Lower leg skin (tissue), 3 donors: Measurements from ENCODE around the gene NUP88.

Experiments
- POLR2A ChIP-seq, 2 donors: fragments of 450-650 bp; IDR thresholded peaks; one replicate each; pipeline ENCODE4 v1.6.1; 2016 to 2017; ENCODE audit warnings: antibody characterized with exemption in 2 of 2, mild to moderate bottlenecking in 1 of 2, moderate library complexity in 1 of 2
- TF ChIP-seq, protein P1 (sequence below), 3 donors: fragments of 450-650 bp; IDR thresholded peaks; one replicate each; pipeline ENCODE4 v1.5.1; 2016; ENCODE audit warnings: antibody characterized with exemption in 3 of 3, mild to moderate bottlenecking in 3 of 3, moderate library complexity in 2 of 3

DNA sequence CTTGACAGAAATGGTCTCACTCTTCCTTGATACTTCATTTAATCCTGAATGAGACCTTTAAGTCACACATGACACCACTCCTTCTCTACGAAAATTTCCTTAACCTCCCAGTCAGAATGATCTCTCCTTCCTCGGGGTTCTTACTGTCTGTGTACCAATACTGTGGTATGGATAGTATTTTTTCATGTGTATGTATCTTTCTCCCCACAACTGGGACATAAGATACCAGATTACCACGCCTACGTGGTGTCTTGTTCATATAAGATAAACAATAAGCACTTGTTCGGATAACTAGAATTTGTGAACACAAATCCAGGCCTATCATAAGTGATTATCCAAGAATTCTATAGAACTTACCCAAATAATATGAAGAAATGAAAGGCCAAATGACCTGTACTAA lies 11.3 kb downstream of the NUP88 start:
- TF ChIP-seq, protein P1, sequence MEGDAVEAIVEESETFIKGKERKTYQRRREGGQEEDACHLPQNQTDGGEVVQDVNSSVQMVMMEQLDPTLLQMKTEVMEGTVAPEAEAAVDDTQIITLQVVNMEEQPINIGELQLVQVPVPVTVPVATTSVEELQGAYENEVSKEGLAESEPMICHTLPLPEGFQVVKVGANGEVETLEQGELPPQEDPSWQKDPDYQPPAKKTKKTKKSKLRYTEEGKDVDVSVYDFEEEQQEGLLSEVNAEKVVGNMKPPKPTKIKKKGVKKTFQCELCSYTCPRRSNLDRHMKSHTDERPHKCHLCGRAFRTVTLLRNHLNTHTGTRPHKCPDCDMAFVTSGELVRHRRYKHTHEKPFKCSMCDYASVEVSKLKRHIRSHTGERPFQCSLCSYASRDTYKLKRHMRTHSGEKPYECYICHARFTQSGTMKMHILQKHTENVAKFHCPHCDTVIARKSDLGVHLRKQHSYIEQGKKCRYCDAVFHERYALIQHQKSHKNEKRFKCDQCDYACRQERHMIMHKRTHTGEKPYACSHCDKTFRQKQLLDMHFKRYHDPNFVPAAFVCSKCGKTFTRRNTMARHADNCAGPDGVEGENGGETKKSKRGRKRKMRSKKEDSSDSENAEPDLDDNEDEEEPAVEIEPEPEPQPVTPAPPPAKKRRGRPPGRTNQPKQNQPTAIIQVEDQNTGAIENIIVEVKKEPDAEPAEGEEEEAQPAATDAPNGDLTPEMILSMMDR (IDR thresholded peaks at IDR 0.05) = no peak
- no peak for TF ChIP-seq POLR2A (IDR thresholded peaks at IDR 0.05)
